ENCODE data around the gene SYCN. TPM values are rescaled to one million over a fixed set of nuclear protein-coding genes. Genes with fewer than 3 reads are reported as not detected.

SYCN gene
- total RNA-seq, 1 experiment from 2014 or later = not detected

DNA sequence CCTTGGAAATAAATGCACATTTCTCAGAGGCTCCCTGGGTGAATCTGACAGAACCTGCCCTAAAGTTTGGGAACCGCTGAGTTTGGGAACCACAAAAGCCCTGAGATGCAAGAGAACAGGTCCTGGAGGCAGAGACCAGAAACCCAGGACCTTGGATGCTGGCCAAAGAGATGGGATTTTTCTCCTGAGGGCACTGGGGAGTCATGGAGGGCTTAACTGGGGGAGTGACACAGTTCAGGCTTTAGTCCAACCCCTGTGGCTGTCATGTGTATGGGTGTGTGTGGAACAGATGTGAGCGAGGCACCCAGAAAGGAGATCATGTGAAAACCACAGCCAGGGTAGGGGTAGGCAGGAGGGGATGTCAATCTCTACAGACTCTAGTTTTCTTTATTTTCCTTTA is 11.2 kb downstream of the SYCN start:
- peaks cover under 1% of the 10 kb centered on the region; the same call in 1 of the 2 replicates for H3K27me3 ChIP-seq
- peak; percentile 69 to 80 for DNase-seq
- H3K36me3 ChIP-seq = no peaks in the 10 kb centered on the region
- H3K4me1 ChIP-seq = peaks cover 25% of the 10 kb centered on the region
- H3K4me3 ChIP-seq = no peak overlapping the region
- no peak overlapping the region for H3K27ac ChIP-seq
- no peaks in the 10 kb centered on the region for H3K9me3 ChIP-seq (replicated peaks)

DNA sequence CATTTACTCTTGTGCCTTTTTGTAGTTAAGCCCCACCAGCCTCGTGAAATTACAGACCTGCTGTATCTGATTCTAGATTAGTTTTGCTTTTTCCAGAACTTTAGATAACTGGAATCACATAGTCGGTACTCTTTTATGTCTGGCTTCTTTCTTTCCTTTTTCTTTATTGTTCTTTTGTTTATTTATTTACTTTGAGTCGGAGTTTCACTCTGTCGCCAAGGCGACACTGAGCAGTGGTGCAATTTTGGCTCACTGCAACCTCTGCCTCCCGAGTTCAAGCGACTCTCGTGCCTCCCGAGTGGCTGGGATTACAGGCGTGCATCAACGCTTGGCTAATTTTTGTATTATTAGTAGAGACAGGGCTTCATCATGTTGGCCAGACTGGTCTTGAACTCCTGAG is 13.3 kb downstream of the SYCN start:
- Histone ChIP-seq H3K36me3 (no peaks in the 10 kb centered on the region), H3K9me3 (replicated peaks) (no peaks in the 10 kb centered on the region), H3K4me1 (peaks cover 18% of the 10 kb centered on the region), H3K27ac (no peak overlapping the region), H3K4me3 (no peak overlapping the region), H3K27me3 (0 out of 2 replicates have a peak, but pooled peaks cover 2% of the 10 kb centered on the region)
- DNase-seq = no peak

DNA sequence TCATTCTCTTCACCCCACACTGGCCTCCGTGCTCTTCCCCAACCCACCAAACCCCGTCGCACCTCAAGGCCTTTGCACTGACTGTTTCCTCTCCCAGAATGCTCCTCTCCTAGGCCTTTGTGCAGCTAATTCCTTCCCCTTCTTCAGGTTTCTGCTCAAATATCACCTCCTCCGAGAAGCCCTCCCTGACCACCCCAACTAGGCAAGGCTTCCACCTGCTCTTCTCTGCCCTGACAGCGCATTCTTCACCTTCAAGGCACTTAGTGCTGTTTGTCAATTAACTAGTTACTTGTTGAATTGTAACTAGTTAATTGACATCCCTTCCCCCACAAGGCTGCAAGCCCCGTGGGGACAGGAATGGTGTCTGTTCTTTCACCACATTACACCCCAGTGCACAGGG is 15.1 kb downstream of the SYCN start:
- Histone ChIP-seq H3K4me3 (no peak overlapping the region), H3K9me3 (replicated peaks) (no peaks in the 10 kb centered on the region), H3K27ac (no peak overlapping the region), H3K4me1 (peaks cover 13% of the 10 kb centered on the region; the same call in 1 of the 2 replicates), H3K27me3 (0 out of 2 replicates have a peak, but pooled peaks cover 2% of the 10 kb centered on the region), H3K36me3 (no peaks in the 10 kb centered on the region)
- DNase-seq = peak in 1 of 2 experiments; percentile 36

DNA sequence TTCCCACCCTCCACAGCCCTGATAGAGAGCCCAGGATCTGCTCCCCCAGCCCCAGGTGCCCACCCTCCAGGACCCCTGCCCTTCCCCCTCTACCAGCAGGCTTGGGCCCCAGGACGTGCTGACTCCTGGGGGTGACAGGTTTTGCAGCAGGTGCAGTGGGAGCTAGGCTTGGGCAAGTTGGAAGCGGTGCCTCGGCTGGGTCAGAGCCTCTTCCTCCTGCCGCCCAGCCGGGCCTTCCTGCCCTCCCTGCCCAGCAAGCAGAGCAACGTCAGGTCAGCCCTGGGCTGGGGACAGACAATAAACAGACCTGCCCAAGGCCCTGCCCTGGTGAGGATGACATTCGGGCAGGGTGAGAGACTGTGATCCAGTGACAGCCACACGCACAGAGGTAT is 16.5 kb downstream of the SYCN start:
- DNase-seq = no peak
- H3K4me3 ChIP-seq = no peak overlapping the region
- 0 out of 2 replicates have a peak, but pooled peaks cover 2% of the 10 kb centered on the region for H3K27me3 ChIP-seq
- no peaks in the 10 kb centered on the region for H3K9me3 ChIP-seq (replicated peaks)
- H3K36me3 ChIP-seq = no peaks in the 10 kb centered on the region
- no peak overlapping the region for H3K27ac ChIP-seq
- H3K4me1 ChIP-seq = peaks cover 5% of the 10 kb centered on the region; the same call in 1 of the 2 replicates

DNA sequence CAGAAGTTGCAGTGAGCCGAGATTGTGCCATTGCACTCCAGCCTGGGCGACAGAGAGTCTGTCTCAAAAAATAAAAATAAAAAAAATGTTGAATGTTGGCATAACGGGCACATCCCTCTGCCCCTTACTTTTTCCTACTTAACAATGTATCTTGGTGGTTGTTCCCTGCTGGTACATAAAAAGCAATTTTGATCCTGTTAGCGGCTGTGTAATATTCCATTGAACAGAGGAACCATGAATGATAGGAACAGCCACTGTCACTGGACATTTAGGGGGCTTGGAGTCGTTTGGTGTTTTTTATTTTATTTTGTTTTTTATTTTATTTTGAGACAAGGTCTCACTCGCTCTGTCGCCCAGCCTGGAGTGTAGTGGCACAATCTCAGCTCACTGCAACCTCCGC is 17.7 kb downstream of the SYCN start:
- no peaks in the 10 kb centered on the region for H3K9me3 ChIP-seq (replicated peaks)
- DNase-seq = no peak
- H3K36me3 ChIP-seq = no peaks in the 10 kb centered on the region
- H3K4me1 ChIP-seq = peaks cover 5% of the 10 kb centered on the region; the same call in 1 of the 2 replicates
- 0 out of 2 replicates have a peak, but pooled peaks cover 2% of the 10 kb centered on the region for H3K27me3 ChIP-seq
- no peak overlapping the region for H3K27ac ChIP-seq
- H3K4me3 ChIP-seq = no peak overlapping the region

DNA sequence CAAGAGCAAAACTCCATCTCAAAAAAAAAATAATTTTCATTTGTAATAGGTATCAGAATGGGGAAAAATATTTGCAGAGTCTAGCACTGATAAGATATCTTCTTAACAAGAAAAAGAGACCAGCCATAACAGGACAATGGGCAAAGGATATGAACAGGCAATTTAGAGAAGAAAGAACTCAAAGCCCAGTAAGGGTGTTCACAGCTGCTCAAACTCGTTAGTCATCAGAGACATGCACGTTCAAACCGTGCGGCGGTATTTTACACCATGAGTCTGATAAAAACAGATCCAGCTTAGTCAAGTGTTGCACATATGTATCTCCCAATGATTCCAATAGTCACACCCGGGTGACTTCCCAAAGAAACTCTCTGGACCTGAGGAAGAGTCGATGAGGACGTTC is 21.0 kb downstream of the SYCN start:
- H3K36me3 ChIP-seq = peaks cover 6% of the 10 kb centered on the region; the same call in 1 of the 2 replicates
- peak in 1 of 2 experiments; percentile 23 for DNase-seq
- H3K27ac ChIP-seq = no peak overlapping the region
- no peaks in the 10 kb centered on the region for H3K4me1 ChIP-seq
- no peaks in the 10 kb centered on the region for H3K9me3 ChIP-seq (replicated peaks)
- no peak overlapping the region for H3K4me3 ChIP-seq
- 0 out of 2 replicates have a peak, but pooled peaks cover 2% of the 10 kb centered on the region for H3K27me3 ChIP-seq

DNA sequence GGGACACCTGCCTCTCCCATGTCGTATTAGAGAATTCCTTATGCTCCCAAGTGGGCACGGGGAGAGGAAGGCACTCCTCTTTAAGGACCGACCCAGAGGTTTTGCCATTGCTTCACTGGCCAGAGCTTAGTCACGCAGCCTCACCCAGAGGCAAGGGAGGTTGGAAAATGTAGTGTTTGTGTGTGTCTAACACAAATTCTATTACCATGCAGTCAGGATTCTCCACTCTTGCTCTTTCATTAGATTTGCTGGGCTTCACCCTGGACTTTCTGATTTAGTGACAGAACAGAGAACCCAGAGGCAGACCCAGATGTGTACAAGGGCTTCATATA is 21.9 kb downstream of the SYCN start:
- H3K27ac ChIP-seq = no peak overlapping the region
- no peaks in the 10 kb centered on the region for H3K4me1 ChIP-seq
- DNase-seq = no peak
- no peaks in the 10 kb centered on the region for H3K9me3 ChIP-seq (replicated peaks)
- H3K4me3 ChIP-seq = no peak overlapping the region
- H3K27me3 ChIP-seq = no peaks in the 10 kb centered on the region
- peaks cover 6% of the 10 kb centered on the region; the same call in 1 of the 2 replicates for H3K36me3 ChIP-seq

DNA sequence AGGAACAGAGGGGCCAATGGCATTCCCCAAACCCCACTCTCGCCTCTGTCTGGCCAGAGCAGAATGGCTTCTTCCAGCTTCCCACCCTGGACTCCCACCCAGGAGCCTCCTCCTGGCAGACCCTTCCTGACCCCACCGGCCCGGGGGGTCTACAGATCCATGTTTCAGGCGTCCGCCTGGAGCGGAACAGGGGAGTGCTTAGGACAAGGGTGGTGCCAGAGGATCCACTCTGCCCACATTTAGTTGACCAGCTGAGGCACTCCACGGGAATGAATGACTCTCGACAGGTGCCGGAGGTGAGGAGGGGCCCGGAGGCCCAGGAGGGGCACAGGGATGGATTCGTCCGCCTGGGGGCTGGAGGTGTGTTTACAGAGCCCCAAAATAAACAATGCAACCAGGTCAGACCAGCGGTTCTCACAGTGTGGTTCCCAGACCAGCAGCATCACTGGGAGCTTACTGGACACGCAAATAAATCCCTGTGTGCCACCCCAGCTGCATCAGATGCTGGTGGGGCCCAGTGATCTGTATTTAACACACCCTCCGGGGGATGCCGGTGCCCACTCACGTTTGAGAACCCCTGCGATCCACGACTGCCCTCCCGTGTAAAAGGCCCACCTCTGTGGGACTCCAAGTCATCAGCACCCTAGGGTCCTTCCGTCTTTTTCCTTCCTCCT is 22.4 kb downstream of the SYCN start:
- H3K27me3 ChIP-seq = no peaks in the 10 kb centered on the region
- peaks cover 6% of the 10 kb centered on the region; the same call in 1 of the 2 replicates for H3K36me3 ChIP-seq
- H3K9me3 ChIP-seq (replicated peaks) = no peaks in the 10 kb centered on the region
- H3K27ac ChIP-seq = no peak overlapping the region
- DNase-seq = no peak
- no peak overlapping the region for H3K4me3 ChIP-seq
- H3K4me1 ChIP-seq = no peaks in the 10 kb centered on the region

DNA sequence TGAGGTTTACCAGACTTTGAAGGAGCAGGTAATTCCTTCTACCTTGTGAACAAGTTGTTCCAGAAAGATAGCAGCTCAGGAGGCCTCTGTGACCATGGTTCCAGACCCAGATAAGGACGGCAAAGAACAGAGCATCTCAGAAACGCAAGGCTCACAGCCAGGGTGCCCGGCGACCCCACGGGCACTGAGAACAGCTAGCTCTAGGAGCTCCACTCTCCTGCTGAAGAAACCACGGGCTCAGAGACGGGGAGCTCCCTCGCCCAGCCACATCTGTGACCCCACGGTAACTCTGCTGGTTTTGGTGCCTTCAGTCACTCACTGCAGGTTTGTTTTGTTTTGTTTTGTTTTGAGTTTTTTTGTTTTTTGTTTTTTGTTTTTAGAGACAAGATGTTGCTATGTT is 23.3 kb downstream of the SYCN start:
- Histone ChIP-seq H3K4me3 (no peak overlapping the region), H3K27me3 (no peaks in the 10 kb centered on the region), H3K4me1 (no peaks in the 10 kb centered on the region), H3K27ac (no peak overlapping the region), H3K9me3 (replicated peaks) (no peaks in the 10 kb centered on the region), H3K36me3 (peaks cover 6% of the 10 kb centered on the region; the same call in 1 of the 2 replicates)
- DNase-seq = no peak

DNA sequence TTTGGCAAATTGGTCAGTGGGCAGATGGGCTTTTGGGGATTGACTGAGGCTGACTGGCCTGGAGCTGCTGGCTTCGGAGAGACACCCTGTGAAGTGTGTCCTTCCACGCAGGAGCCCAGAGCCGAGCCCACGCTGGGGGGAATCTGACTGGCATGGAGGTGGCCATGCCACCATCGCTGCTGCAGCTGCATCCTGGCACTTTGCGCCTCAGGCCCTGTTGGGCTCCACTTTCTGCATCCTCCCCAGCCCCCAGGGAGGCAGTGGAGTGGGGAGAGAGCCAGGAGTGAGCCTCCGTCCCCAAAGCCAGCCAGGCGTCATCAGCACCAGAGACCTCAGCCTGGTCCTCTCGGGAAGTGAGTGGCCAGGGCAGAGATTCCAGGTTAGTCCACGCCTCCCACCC is 24.3 kb downstream of the SYCN start:
- Histone ChIP-seq H3K9me3 (replicated peaks) (no peaks in the 10 kb centered on the region), H3K27ac (no peak overlapping the region), H3K27me3 (no peaks in the 10 kb centered on the region), H3K4me3 (no peak overlapping the region), H3K36me3 (peaks cover 6% of the 10 kb centered on the region; the same call in 1 of the 2 replicates), H3K4me1 (no peaks in the 10 kb centered on the region)
- no peak for DNase-seq

DNA sequence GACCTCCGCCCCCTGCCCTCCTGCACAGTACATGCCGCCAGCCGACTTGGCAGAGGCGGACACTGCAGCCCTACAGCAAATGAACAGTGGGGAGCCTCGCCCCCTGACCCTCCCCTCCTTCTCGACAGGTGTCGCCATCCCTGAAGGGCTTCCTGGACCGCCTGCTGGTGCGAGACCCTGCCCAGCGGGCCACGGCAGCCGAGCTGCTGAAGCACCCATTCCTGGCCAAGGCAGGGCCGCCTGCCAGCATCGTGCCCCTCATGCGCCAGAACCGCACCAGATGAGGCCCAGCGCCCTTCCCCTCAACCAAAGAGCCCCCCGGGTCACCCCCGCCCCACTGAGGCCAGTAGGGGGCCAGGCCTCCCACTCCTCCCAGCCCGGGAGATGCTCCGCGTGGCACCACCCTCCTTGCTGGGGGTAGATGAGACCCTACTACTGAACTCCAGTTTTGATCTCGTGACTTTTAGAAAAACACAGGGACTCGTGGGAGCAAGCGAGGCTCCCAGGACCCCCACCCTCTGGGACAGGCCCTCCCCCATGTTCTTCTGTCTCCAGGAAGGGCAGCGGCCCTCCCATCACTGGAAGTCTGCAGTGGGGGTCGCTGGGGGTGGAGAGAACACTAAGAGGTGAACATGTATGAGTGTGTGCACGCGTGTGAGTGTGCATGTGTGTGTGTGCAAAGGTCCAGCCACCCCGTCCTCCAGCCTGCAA is 25.6 kb downstream of the SYCN start:
- H3K36me3 ChIP-seq = peaks cover 6% of the 10 kb centered on the region; the same call in 1 of the 2 replicates
- H3K9me3 ChIP-seq (replicated peaks) = no peaks in the 10 kb centered on the region
- H3K4me3 ChIP-seq = no peak overlapping the region
- DNase-seq = no peak
- no peaks in the 10 kb centered on the region for H3K4me1 ChIP-seq
- no peaks in the 10 kb centered on the region for H3K27me3 ChIP-seq
- H3K27ac ChIP-seq = no peak overlapping the region

DNA sequence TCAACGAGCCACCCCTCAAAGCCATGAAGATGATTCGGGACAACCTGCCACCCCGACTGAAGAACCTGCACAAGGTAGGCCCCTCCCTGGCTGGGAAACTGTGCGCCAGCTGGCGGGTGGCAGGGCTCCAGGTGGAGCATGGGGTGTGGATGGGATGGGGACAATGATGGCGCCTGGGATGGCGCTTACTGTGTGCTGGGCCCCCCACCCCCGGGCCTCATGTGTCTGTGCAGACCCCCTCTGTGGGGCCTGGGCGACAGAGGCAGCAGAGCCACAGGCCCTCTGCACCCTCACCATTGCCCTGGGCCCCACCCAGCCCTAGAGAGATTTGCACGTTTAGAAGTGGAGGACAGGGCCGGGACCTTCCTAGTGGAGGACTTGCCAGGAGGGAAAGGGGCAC is 26.3 kb downstream of the SYCN start:
- H3K9me3 ChIP-seq (replicated peaks) = no peaks in the 10 kb centered on the region
- no peaks in the 10 kb centered on the region for H3K4me1 ChIP-seq
- peaks cover 6% of the 10 kb centered on the region; the same call in 1 of the 2 replicates for H3K36me3 ChIP-seq
- no peak overlapping the region for H3K27ac ChIP-seq
- no peak overlapping the region for H3K4me3 ChIP-seq
- no peaks in the 10 kb centered on the region for H3K27me3 ChIP-seq
- no peak for DNase-seq

DNA sequence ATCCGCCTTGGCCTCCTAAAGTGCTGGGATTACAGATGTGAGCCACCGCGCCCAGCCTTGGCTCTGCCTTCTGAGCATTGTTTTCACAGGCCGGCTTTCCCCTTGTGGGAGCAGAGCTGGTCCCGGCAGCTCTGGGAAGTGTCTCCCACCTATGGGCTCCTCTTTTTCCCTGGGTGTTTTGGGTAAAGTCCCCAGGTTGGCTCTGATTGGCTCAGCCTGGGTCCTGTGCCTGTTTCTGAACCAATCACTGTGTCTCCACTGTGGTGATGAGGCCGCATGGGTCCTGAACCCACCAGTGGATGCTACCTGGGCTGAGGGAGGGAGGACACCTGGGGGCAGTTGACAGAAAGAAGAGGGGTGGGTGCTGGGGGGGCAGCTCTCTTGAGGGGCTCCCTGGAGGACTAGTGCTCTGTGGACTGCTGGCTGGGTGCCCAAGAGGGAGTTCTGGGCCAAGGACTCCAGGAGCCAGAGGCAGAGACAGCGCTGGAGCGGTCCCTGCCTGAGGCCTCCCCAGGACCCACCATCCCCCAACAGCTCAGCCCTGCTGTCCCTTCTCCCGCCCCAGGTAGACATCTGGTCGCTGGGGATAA is 26.9 kb downstream of the SYCN start:
- H3K27ac ChIP-seq = no peak overlapping the region
- no peaks in the 10 kb centered on the region for H3K4me1 ChIP-seq
- DNase-seq = no peak
- no peaks in the 10 kb centered on the region for H3K27me3 ChIP-seq
- no peaks in the 10 kb centered on the region for H3K9me3 ChIP-seq (replicated peaks)
- no peak overlapping the region for H3K4me3 ChIP-seq
- peaks cover 6% of the 10 kb centered on the region; the same call in 1 of the 2 replicates for H3K36me3 ChIP-seq

DNA sequence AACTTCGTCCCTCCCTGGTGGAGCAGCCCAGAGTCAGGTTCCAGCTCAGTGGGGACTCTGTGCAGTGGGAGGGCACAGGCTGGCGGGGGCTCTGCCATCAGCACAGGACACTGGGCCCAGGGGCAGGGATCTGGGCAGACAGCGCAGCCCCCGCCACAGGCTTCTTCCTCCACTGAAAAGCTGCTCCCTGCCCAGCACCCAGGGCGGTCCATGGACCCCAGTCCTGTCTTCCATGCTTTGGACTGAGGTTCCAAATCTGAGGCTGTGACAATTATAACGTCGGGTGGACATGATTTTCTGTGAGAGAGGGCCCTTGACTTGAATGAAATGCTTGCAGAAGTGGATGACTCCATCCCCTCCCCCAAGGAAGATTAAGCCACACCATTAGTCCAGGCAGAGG is 28.5 kb downstream of the SYCN start:
- Histone ChIP-seq H3K36me3 (peaks cover 6% of the 10 kb centered on the region; the same call in 1 of the 2 replicates), H3K4me3 (no peak overlapping the region), H3K4me1 (no peaks in the 10 kb centered on the region), H3K9me3 (replicated peaks) (no peaks in the 10 kb centered on the region), H3K27ac (no peak overlapping the region), H3K27me3 (no peaks in the 10 kb centered on the region)
- no peak for DNase-seq

Measured in SJCRH30 (cell line).